Body of pancreas (tissue), 4 donors: Measurements from ENCODE around the gene CAMK1D. TPM values are rescaled to one million over a fixed set of nuclear protein-coding genes. Genes with fewer than 3 reads are reported as not detected.
A peak's percentile ranks its signal among the peaks of the same experiment; 100 is the strongest.

Experiments used
- ATAC-seq: fragments of 150-250 bp; one replicate; pipeline ENCODE4 v1.9.1; 2016
- DNase-seq, 4 donors: peaks; one replicate each; pipeline ENCODE4 v3.0.0-alpha.2; 2019
- H3K27ac ChIP-seq, 4 donors: fragments of 200-600 bp; sonication (generic); 1 replicate in 3 of 4; 2 replicates in 1 of 4; pipeline versions ENCODE4 v1.5.1 to v1.6.1; 2016 to 2019; ENCODE audit warnings: mild to moderate bottlenecking in 1 of 4, mixed read lengths in 1 of 4, moderate library complexity in 1 of 4
- H3K27me3 ChIP-seq, 2 donors: fragments of 200-600 bp; sonication (generic); one replicate each; pipeline ENCODE4 v1.6.0; 2016; ENCODE audit warnings: mild to moderate bottlenecking in 1 of 2
- H3K36me3 ChIP-seq, 2 donors: fragments of 200-600 bp; sonication (generic); replicated peaks in 1 of 2; 2 replicates each; pipeline ENCODE4 v1.5.1; 2016; ENCODE audit warnings: low read depth in 2 of 2; ENCODE audit not compliant: insufficient read depth in 1 of 2
- H3K4me1 ChIP-seq: fragments of 200-600 bp; sonication (generic); one replicate; pipeline ENCODE4 v1.6.0; 2016
- H3K4me3 ChIP-seq, 2 donors: fragments of 200-600 bp; sonication (generic); 1 replicate in 1 of 2; 2 replicates in 1 of 2; pipeline ENCODE4 v1.5.1; 2016 to 2019
- H3K9me3 ChIP-seq, 3 donors: fragments of 200-600 bp; sonication (generic); 1 replicate in 2 of 3; 2 replicates in 1 of 3; pipeline ENCODE4 v1.5.1; 2016
- CTCF ChIP-seq, 7 experiments: fragments of 450-650 bp in 4 of 7; fragments of 200-600 bp in 3 of 7; sonication (generic) in 3 of 7; IDR thresholded peaks; one replicate each; pipeline ENCODE4 v1.5.1; 2016 to 2019; ENCODE audit warnings: antibody characterized with exemption in 7 of 7
- POLR2A ChIP-seq, 3 donors: fragments of 450-650 bp; IDR thresholded peaks; one replicate each; pipeline ENCODE4 v1.6.1; 2016; ENCODE audit warnings: antibody characterized with exemption in 3 of 3, mild to moderate bottlenecking in 2 of 3
- WGBS, 2 donors: methylation state at CpG; one replicate each; pipeline ENCODE4 v1.1.5; 2017; 5-methylcytosine and 5-hydroxymethylcytosine counted together
- intact Hi-C: fragments of 100-400 bp; cut with DNase I; formaldehyde crosslinking; loops from one replicate; pipeline ENCODE4 v1.15.1; 2023
- total RNA-seq, 2 donors: library from RNA; depleted of rRNA; stranded (reverse); fragments of >200 nt; gene quantifications; one replicate each; pipeline ENCODE4 v1.1.0, GENCODE V29; 2016

CAMK1D gene
- total RNA-seq, 2 donors from 2014 or later, result 12.5 to 14.2 TPM

GRCh38 chr10:12801214-12802087, 452.1 kb downstream of the CAMK1D start:
- ATAC-seq (no peak), DNase-seq (no peak)
- TF ChIP-seq CTCF (IDR thresholded peaks at IDR 0.05) (no peak), POLR2A (IDR thresholded peaks at IDR 0.05) (no peak)
- Histone ChIP-seq H3K27ac (no peak overlapping the region), H3K36me3 (no peaks in the 10 kb centered on the region), H3K27me3 (no peaks in the 10 kb centered on the region), H3K4me3 (no peak overlapping the region), H3K9me3 (no peaks in the 10 kb centered on the region), H3K4me1 (no peaks in the 10 kb centered on the region)
- intact Hi-C loops, result no loop called here
- WGBS, 2 donors, result 92 to 94% methylated on average over 3 of the region's 3 CpGs

GRCh38 chr10:12803776-12804175, 454.4 kb downstream of the CAMK1D start:
- Histone ChIP-seq H3K4me3 (no peak overlapping the region), H3K36me3 (no peaks in the 10 kb centered on the region), H3K9me3 (no peaks in the 10 kb centered on the region), H3K4me1 (no peaks in the 10 kb centered on the region), H3K27me3 (no peaks in the 10 kb centered on the region), H3K27ac (no peak overlapping the region)
- no peak for DNase-seq
- intact Hi-C loops, result no loop called here
- TF ChIP-seq POLR2A (IDR thresholded peaks at IDR 0.05) (no peak), CTCF (IDR thresholded peaks at IDR 0.05) (no peak)
- no peak for ATAC-seq
- WGBS, 2 donors, result 93 to 94% methylated on average over 2 to 4 of the region's 4 CpGs

- intact Hi-C loops, result no loop called here
- H3K9me3 ChIP-seq, result no peaks in the 10 kb centered on the region
- no peak overlapping the region for H3K27ac ChIP-seq
- TF ChIP-seq CTCF (IDR thresholded peaks at IDR 0.05), result no peak
- no peak for TF ChIP-seq POLR2A (IDR thresholded peaks at IDR 0.05)
- WGBS, 2 donors, result 54 to 75% methylated on average over 7 to 12 of the region's 12 CpGs
- DNase-seq (peak in 1 of 4 donors; percentile 32), ATAC-seq (no peak)
- no peak overlapping the region for H3K4me3 ChIP-seq
- H3K27me3 ChIP-seq, result no peaks in the 10 kb centered on the region
- H3K36me3 ChIP-seq, result no peaks in the 10 kb centered on the region
- H3K4me1 ChIP-seq, result no peaks in the 10 kb centered on the region
Observed at GRCh38 chr10:12806228-12807095, 457.1 kb downstream of the CAMK1D start.

GRCh38 chr10:12807096-12807755, 457.9 kb downstream of the CAMK1D start:
- Histone ChIP-seq H3K9me3 (no peaks in the 10 kb centered on the region), H3K4me3 (no peak overlapping the region), H3K27ac (no peak overlapping the region), H3K36me3 (no peaks in the 10 kb centered on the region), H3K4me1 (no peaks in the 10 kb centered on the region), H3K27me3 (no peaks in the 10 kb centered on the region)
- intact Hi-C loops, result no loop called here
- TF ChIP-seq CTCF (IDR thresholded peaks at IDR 0.05) (no peak), POLR2A (IDR thresholded peaks at IDR 0.05) (no peak)
- no peak for DNase-seq
- 87 to 90% methylated on average over 10 of the region's 10 CpGs for WGBS, 2 donors
- no peak for ATAC-seq
